Activated CD4-positive, alpha-beta T cell treated with anti-CD3 and anti-CD28 coated beads for 48 hours (primary cell): ENCODE data around the gene HAGHL.

Experiments
- DNase-seq: peaks from one replicate; pipeline ENCODE4 v3.0.0-alpha.2; 2020

Gene HAGHL

GRCh38 chr16:722835-723633 is 3.9 kb upstream of the HAGHL start:
- DNase-seq = no peak

DNA sequence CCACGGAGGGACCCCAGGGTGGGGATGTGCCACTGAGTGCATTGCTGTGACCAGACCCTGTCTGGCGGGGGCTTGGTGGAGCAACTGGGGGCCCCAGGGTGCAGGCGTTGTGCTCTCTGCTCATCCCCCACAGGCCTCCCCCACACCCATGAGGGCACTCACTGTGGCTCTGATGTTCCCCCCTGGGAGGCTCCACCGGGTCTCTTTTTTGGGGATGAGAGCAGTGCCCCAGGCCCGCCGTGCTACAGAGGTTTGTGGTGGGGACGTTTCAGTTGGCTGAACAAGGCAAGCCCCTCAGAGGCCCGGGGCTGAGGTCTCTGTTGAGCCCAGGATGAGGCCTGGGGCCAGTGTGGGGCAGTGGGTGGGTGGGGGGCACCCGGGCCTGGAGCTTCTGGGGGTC is 3.2 kb upstream of the HAGHL start:
- DNase-seq = no peak

DNA sequence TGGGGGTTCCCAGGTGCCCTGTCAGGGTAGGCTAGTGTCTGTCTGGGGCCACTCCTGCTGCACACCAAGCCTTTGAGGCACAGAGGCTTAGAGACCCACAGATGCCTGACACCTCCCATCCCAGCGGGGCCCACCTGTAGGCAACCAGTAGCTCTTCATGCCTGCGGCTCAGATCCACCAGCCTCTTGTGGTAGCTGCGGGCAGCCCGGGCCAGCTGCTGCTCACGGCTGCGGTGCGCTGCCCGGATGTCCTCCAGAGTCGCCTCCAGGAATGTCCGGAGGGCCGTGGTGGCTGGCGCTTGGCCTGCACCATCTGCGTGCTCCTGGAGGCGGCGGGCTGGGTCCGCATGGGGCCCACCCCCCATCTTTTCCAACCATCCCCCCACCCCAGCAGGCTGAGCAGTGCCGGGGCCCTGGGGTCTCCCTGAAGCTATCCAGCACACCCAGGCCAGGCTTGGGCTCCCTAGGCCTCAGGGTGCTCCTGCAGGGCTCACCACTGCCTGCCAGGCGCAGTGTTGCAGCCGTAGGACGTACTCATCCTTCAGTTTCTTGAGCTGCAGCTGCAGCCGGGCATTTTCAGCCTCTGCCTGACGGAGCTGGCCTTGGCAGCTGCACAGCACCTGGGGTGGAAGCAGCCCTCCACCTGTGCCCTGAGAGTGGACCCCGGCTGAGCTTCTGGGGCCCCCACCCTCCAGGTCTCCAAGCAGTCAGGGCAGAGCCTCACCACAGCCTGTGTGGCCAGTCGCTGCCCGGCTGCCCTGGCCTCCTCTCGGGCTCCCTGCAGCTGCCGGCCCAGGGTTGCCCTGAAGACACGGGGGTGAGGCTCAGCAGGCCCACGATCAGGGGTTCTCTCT is 2.5 kb upstream of the HAGHL start:
- no peak for DNase-seq

GRCh38 chr16:725041-725376 is 1.9 kb upstream of the HAGHL start:
- no peak for DNase-seq

- no peak for DNase-seq
These were observed 1.3 kb upstream of the HAGHL start for GRCh38 chr16:725463-726187.

- no peak for DNase-seq
These were observed 793 bp upstream of the HAGHL start for GRCh38 chr16:726188-726437.

- peak; percentile 43 for DNase-seq
These were observed 528 bp downstream of the HAGHL start for GRCh38 chr16:727291-727977.

DNA sequence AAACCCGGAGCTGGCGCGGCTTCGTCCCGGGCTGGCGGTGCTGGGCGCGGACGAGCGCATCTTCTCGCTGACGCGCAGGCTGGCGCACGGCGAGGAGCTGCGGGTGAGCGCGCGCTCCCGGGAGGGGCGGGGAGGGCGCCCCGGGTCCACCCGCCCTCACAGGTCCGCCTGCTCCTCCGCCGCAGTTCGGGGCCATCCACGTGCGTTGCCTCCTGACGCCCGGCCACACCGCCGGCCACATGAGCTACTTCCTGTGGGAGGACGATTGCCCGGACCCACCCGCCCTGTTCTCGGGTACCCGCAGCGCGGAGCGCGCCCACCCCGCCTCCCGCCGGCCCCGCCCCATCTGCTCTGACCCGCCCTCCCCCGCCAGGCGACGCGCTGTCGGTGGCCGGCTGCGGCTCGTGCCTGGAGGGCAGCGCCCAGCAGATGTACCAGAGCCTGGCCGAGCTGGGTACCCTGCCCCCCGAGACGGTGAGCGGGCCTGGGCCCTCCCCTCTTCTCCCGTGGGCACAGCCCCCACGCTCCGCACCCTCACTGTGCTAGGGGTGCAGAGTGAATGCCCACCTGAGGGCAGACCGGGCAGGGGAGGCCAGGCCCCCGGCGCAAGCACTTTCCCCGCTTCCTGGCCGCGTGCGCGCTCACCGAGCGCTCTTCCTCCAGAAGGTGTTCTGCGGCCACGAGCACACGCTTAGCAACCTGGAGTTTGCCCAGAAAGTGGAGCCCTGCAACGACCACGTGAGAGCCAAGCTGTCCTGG is 1.4 kb downstream of the HAGHL start:
- DNase-seq = peak; percentile 66

GRCh38 chr16:728890-729744 is 2.2 kb downstream of the HAGHL start:
- DNase-seq = no peak

DNA sequence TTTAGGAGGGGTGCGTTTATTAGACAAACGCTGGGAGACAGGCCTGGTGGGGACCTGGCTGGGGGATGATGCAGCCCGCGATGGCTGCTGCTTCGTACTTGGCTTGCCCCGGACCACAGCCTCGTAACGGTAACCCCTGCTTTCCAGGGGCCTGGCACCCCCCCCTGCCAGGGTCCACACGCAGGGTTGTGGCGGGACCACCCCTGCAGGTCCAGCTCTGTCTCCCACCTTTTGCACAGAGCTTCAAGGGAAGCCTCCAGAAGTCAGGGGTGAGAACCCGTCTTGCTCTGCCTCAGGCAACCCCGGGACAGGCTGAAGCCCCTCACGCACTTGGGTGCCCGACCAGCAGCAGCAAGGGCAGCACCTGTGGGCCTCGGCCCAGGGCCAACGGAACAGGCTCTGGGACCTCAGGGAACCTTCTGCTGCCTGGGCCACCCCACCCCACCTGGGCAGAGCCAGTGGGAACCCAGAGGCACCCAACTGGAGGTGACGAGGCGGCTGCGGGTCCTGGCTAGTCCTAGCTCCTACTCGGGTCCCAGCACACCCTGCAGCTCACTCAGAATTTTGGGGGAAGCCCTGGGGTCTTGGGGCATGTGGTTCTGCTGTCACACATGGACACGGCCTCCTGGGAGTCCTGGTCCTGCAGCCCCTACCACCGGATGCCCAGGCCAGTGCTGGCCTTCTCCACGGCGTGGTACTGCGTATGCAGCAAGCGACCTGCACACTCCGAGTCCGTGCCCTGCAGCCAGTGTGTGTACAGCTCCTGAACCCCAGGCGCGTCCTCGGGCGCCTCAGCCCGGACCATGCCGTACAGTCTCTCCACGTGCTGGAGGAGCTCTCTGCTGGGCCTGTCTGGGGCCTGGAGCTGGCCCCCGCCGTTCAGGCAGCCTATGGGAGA is 3.1 kb downstream of the HAGHL start:
- no peak for DNase-seq

DNA sequence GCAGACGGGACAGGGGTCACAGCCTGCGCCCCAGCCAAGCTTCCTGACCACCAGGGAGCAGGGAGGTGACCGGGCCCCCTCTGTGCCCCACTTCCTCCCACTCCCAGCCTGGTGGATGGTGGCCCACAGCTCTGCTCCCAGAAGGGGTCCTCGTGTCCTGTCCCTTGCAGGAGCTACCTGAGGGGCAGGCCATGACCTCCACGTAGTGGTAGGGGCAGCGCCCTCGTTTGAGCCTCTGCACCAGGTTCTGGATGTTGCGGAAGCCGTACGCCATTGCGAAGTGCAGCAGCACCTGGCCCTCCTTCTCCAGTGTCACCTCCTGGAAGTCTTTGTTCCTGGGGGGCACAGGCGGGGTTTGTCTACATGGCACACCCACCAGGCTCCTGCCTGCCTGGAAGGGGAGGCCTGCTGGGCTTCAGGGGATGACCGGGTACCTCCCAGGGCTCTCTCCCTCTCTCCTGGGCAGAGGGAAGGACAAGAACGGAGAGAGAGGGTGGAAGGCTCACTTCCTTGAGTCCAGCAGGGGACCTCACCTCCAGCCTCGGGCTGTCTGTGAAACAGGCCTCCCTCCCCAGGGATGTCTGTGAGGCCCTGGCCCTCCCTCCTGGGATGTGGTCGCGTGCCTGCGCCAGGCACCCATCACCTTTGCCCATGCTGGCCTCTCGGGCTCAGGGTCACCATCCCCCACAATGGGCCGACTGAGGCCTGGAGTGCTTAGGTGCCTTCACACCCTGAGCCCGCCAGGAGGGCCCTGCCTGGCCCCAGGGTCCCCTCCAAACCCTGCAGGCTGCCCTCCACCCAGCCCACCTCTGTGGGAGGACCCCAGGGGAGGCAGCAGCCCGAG is 4.0 kb downstream of the HAGHL start:
- no peak for DNase-seq

GRCh38 chr16:732332-732731 is 5.4 kb downstream of the HAGHL start:
- DNase-seq = no peak

DNA sequence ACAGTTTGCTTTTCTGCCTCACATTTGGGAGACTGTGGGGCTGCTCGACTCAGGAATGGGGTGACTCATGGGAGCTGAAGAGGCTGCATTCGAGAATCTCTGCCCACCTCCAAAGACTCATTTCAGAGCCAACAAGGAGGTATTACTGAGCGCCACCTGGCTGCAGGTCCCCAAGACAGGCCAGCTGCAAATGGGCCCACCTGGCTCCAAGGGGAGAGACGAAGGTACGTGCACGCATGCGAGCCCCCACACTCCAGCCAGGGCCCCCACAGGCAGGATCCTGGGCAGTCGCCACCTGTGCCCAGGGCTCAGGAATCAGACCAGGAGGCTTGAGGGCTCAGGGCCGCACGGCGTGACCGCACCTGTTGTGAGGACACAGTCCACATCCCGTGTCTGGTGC is 6.0 kb downstream of the HAGHL start:
- no peak for DNase-seq

DNA sequence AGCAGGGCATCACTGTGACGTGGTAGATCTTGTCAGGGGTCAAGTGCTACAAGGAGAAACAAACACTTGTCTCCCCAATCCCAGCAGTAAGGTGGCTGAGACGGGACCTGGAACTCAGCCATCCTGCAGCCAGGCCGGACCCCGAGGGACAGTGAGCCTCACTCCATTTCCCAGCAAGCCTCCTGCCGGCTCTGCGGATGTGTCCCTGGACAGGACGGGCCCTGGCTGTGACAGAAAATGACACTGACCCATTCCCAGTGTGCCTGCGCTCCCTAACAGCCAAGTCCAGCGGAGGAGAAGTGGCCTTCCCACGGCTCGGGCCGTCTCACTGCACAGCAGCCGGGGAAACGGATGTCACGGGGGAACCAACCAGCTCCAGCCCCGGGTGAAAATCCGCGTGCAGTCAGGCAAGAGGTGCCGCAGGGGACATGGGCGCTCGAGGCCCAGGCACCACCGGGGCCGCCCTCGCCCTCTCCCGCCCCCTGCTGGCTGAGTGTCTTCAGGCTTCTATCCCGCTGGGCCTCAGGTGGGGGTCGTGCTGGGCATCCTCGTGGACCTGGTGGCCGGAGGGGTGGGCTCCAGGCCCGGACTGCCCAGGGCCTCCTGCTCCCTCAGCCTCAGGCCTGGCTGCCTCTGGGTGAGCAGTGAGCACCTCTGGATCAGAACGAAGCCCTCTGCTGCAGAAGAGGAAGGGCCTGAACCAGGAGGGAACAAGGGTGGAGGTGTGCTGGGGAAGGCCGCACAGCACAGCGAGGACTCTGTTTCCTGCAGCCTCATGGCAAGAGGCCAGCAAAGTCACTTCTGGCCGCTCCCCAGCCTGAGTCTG is 6.7 kb downstream of the HAGHL start:
- peak; percentile 54 for DNase-seq

DNA sequence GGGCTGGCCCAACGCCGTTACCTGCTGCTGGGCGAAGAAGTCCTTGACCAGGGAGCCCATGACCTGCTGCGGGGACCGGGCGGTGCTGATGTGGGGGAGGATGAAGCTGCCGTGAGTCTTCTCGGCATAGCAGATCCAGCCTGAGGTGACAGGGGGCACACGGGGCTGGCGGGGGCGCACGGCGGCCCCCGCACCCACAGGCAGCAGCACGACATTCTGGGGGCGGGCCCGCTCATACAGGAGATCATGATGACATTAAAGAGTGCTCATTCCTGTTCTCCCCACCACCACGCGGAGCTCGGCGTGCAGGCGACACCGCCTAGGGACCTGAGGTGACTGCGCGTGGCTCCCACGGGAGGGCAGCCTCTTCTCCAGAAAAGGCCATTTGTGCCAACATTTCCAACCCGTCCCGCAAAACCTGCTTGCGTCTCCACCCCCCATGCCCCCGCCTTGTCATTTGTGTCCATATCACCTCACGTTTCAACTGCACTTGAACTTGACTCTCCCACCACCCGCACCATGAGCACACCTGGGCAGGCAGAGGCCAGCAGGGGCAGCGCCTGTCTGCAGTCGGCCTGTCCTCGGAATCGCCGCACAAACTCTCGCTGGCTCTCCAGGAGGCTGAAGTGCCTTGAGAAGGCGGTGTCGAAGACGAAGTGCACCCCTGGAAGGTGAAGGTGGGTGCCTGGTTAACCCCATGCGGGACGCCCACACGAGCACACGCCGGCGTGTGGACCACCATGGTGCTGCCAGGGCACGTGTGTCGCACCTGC is 7.5 kb downstream of the HAGHL start:
- DNase-seq = no peak

DNA sequence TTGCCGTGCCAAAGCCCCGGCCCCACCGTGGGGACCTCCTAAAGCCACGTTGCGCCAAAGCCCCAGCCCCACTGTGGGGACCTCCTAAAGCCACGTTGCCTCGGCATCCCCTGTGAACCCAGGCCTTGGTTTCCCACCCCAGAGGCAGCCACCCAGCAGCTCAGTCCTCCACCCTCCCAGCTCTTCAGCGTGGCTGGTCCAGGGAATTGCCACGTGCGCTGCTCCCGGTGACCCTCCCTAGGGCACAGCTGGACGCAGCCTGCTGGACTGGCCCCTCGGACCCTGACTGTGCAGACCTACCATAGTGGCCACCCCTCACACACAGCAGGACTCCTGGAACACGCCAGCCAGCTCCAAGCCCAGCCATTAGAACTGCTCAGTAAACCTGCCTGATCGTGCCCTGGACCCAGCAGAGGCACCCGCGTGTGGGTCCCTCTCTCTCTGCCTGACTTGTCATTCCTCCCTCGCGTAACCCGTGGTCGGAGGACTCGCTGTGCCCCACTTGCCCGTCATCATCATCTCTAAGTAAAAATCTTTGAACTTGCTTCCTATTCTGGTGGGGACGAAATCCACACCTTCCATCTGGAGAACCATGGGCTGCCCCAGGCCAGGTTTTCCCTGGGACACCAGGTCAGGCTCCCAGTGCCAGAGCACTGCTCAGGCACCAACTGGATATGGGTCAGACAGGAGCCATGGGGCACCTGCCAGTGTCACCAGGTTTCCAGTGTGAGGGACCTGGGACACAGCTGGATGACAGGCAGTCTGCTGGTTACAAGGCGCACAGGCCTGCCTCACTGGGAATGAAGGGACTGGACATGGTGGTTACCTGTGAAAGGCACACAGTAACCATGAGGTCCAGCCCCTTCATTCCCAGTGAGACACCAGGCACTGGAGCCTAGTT is 8.3 kb downstream of the HAGHL start:
- no peak for DNase-seq

- peak; percentile 84 for DNase-seq
These were observed 9.1 kb downstream of the HAGHL start for GRCh38 chr16:735982-736453.
